HFF-Myc (cell line): ENCODE results near the gene SOCS1.
"Not testable (repeated sequence)": the region's sequence is repeated elsewhere in the genome, so short reads cannot be mapped to it uniquely, and the experiment has no call there.

Experiments
- DNase-seq: peaks from one replicate; pipeline ENCODE4 v3.0.0-alpha.2; 2011; ENCODE audit warnings: low read depth; ENCODE audit errors: extremely low read depth
- H3K4me3 ChIP-seq: replicated peaks from 2 replicates; pipeline ENCODE4 v1.5.1; 2011; ENCODE audit warnings: low read depth, mild to moderate bottlenecking, control low read depth, low read length
- CTCF ChIP-seq: IDR thresholded peaks from 2 replicates; pipeline ENCODE4 v1.5.1; 2012; ENCODE audit warnings: mild to moderate bottlenecking, low read depth, low read length, control low read depth; ENCODE audit errors: missing control alignments

The SOCS1 gene

GRCh38 chr16:11291091-11291703 lies 35.2 kb upstream of the SOCS1 start:
- no peak for TF ChIP-seq CTCF
- no peak for DNase-seq
- H3K4me3 ChIP-seq = no peak overlapping the region

GRCh38 chr16:11290102-11290893 lies 34.3 kb upstream of the SOCS1 start:
- no peak for TF ChIP-seq CTCF
- no peak for DNase-seq
- H3K4me3 ChIP-seq = no peak overlapping the region

GRCh38 chr16:11289696-11290095 lies 33.7 kb upstream of the SOCS1 start:
- not testable (repeated sequence) for DNase-seq, H3K4me3 ChIP-seq

GRCh38 chr16:11289202-11289601 lies 33.2 kb upstream of the SOCS1 start:
- DNase-seq = no peak
- H3K4me3 ChIP-seq = no peak overlapping the region
- TF ChIP-seq CTCF = no peak

- DNase-seq = no peak
- TF ChIP-seq CTCF = no peak
These were observed 29.8 kb upstream of the SOCS1 start for GRCh38 chr16:11285842-11286241.

GRCh38 chr16:11283820-11284248 lies 27.8 kb upstream of the SOCS1 start:
- no peak overlapping the region for H3K4me3 ChIP-seq
- DNase-seq = no peak
- peak; percentile 23 for TF ChIP-seq CTCF

More at GRCh38 chr16:11285842-11286241, 29.8 kb upstream of the SOCS1 start:
- H3K4me3 ChIP-seq = no peak overlapping the region

GRCh38 chr16:11280616-11281522 lies 24.9 kb upstream of the SOCS1 start, which contains the start of gene PRM1:
TSS of gene PRM1 (minus strand) at chr16:11281330. CDS start at chr16:11281238, 92 bp downstream.
- DNase-seq = no peak
- no peak for TF ChIP-seq CTCF
- no peak within 1 kb of the TSS for H3K4me3 ChIP-seq
